Left hindlimb (tissue), 1 donor: ENCODE results near the gene MC1R.

ENCODE experiments used
- DNase-seq: peaks from one replicate; pipeline ENCODE4 v3.0.0-alpha.2; 2018

Gene MC1R

GRCh38 chr16:89897204-89897603 lies 21.5 kb upstream of the MC1R start:
- DNase-seq, result no peak

GRCh38 chr16:89898201-89898967 lies 20.3 kb upstream of the MC1R start:
- DNase-seq, result no peak

DNA sequence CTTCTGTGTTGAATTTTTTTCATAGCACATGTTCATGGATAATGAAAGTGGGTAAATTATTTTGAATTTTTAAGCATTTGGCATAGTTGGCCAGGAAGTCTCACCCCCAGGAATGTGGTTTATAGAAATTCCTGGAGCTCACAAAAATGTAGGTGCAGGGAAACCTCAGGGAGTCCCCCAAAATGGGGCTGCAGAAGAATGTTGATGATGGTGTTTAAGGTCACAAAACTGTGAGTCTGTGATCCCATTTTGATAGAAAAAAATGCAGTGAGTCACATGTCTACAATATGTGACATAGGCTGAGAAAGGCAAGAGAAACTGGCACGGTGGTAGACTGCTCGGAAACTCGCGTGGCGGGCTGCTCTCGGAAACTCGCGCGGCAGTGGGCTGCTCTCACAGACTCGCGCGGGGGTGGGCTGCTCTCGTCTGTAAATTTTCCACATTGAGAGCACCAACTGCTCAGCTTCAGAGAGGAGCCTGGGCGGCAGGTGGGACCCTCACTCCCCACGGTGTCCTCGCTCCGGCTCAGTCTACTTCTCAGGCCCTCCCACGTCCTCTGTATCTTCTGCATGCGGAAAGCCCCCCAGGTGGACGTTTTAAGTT lies 18.7 kb upstream of the MC1R start:
- no peak for DNase-seq

- no peak for DNase-seq
Observed at GRCh38 chr16:89900885-89901284, 17.8 kb upstream of the MC1R start.

- DNase-seq, result no peak
Observed at GRCh38 chr16:89902980-89903379, 15.7 kb upstream of the MC1R start.

- DNase-seq, result no peak
Observed at GRCh38 chr16:89903908-89904515, 14.7 kb upstream of the MC1R start.

DNA sequence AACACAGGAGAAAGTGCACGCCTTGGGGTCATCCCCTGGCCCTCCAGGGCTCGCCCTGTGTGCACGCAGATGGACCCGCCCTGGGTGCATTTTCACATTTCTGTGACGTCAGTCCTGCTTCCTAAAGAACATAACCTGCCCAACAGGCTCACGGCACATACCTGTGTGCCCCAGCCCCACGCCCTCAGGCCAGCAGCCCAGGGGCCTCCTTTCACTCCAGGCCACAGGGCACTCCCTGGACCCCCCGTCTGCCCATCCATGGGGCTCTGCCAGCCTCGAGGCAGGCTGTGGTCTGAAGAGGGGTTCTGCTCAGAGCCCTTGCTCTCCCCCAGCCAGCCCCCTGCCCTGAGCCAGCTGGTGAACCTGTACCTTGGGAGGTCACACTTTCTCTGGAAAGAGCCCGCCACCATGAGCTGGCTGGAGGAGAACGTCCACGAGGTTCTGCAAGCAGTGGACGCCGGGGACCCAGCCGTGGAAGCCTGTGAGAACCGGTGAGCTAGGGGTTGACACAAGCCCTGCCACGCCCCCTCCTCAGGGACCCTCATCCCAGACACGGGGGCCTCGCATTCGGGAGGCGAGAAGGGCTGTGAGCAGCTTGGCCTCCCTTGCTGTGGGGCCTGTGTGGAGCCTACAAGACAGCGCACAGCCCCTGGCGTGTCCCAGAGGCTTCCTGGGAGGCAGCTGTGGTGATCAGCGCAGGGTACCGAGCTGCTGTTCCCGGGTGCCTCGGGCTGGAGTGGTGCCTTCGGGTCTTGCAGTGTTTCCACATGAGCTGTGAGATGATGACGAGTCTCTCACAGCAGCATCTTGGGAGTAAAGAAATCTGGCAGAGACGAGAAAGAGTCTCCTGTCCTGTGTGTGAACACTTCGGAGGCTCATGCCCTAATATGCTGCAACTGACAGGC lies 13.8 kb upstream of the MC1R start:
- DNase-seq, result no peak

DNA sequence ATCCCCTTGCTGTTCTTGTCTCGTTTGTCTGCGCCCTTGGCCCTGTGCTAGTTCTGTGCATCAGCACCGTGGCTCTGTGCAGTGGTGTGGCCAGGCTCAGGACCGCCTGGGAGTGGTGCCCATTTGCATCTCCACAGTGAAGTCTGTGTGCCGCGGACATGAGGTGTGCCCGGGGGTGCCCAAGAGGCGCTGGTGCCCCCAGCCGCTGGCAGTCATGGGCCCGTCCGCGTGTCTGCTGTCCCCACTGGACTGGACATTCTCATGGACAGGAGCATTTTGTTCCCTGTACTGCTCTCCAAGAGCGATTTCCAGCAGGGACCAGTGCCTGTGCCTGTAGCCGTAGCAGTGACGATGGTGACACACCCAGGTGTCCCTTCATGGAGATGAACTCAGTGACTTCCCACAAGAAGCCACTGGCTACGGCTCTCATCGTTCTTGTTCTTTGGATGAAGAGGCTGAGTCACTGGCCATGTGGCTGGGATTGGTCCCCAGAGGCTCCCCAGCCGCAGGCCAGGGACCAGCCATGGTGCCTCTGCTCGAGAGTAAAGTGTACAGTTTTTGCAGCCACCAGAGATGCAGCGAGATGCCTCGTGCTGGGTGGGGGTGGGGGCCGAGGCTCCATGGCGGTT lies 13.0 kb upstream of the MC1R start:
- DNase-seq, result no peak

DNA sequence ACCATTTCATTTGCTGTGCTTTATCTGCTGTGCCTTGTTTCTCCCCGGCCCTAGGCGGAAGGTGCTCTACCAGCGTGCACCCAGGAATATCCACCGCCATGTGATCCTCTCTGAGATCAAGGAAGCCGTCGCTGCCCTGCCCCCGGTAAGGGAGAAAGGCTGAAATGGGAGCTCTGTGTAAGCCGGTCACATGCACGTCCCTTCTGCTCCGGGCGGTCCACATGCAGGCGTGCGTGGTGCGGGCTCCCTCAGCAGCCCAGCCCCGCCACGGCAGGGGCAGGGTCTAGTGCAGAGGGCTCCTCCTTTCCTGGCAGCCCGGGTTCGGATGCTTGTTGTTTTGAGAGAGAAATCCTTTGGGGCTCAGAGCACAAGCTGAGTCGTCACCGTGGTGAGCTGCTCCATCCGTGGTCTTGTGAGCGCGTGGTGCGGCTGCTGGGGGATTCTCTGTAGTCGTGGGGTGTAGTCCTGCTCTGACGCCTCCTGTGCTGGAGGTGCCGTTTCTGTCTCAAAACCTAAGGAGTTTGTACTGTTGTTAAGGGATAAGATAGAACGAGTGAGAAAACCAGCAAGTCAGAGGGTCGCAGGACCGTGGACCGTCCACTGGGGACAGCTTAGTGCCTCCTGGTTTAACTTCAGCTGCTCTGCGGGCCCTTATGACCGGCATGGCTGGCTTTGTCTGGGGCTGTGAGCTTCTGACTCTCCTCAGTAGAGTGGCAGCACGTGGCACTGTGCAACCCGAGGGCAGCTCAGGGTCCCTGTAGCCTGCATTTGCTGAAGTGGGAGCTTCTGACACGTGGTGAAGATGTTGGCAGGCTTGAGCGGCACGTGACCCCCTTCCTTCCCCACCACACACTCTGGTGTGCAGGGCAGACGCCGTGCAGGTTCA lies 12.3 kb upstream of the MC1R start:
- no peak for DNase-seq

GRCh38 chr16:89907055-89907814 lies 11.4 kb upstream of the MC1R start:
- no peak for DNase-seq

DNA sequence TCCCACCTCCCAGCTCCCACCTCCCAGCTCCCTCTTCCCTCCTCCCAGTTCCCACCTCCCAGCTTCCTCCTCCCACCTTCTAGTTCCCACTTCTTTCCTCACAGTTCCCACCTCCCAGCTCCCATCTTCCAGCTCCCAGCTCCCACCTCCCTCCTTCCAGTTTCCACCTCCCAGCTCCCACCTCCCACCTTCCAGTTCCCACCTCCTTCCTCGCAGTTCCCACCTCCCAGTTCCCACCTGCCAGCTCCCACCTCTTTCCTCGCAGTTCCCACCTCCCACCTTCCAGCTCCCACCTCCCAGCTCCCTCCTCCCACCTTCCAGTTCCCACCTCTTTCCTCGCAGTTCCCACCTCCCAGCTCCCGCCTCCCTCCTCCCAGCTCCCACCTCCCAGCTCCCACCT lies 10.4 kb upstream of the MC1R start:
- no peak for DNase-seq

- DNase-seq, result no peak
Observed at GRCh38 chr16:89909777-89910716, 8.6 kb upstream of the MC1R start.

DNA sequence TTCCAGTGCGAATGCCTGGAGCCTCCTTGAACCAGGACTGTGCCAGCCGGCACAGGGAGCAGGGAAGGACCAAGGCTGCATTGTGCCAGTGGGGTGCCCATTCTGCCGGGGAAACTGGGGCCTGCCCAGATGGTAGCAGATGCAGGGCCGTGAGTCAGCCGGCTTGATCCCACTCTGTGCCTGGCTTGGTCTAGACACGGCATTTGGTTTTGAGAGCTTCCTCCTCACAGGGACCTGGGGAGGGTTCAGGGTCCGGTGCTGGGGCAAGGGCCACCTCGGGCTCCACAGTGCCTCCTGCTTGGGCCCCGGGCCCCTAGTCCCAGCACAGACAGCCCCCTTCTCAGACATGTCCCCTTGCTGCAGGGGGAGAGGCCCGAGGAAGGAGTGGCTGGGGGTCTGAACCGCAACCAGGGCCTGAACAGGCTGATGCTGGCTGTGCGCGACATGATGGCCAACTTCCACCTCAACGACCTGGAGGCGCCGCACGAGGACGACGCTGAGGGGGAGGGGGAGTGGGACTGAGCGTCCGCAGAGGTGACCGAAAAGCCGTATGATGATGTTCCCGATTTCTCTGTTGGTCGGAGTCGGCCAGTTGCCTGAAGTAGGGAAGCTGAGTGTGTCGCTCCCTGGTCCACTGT lies 7.8 kb upstream of the MC1R start:
- no peak for DNase-seq

DNA sequence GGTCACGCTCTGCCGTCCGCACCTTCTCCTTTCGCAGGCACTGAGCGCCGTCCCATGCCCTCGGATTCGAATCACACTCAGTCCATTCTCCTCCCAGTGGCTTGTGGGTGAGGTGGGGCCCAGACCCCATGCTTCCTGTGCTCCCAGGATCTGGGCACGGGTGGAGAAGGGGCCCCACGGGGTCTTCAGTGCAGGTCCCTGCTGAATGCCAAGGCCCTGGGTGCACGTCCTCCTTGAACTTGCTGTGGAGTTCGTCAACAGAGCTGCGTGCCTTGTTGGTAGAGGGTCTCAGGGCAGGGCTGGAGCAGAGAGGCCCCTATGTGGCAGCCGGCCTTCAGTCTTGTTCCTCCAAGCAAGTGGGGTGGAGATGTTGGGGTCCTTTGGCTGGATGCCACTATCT lies 7.3 kb upstream of the MC1R start:
- DNase-seq, result no peak

DNA sequence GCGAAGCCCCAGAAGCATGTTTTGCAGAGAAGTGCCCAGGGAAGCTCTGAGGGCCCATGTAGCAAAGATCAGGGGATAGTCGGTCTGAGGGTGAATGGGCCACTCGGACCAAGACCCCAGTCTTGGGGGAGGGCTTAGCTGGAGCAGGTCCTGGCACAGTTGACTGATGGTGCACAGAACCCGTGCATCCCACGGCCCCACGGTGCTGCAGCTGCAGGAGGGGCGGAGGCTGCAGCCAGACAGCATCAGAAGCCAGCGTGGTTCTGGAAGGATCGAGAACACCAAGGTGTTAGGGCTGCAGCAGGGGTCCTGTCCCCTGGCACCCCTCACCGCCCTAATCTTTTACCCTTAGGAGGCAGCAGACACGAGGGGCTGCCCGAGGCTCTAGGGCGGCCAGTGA lies 6.5 kb upstream of the MC1R start:
- DNase-seq, result no peak

GRCh38 chr16:89912627-89913026 lies 6.0 kb upstream of the MC1R start:
- no peak for DNase-seq

DNA sequence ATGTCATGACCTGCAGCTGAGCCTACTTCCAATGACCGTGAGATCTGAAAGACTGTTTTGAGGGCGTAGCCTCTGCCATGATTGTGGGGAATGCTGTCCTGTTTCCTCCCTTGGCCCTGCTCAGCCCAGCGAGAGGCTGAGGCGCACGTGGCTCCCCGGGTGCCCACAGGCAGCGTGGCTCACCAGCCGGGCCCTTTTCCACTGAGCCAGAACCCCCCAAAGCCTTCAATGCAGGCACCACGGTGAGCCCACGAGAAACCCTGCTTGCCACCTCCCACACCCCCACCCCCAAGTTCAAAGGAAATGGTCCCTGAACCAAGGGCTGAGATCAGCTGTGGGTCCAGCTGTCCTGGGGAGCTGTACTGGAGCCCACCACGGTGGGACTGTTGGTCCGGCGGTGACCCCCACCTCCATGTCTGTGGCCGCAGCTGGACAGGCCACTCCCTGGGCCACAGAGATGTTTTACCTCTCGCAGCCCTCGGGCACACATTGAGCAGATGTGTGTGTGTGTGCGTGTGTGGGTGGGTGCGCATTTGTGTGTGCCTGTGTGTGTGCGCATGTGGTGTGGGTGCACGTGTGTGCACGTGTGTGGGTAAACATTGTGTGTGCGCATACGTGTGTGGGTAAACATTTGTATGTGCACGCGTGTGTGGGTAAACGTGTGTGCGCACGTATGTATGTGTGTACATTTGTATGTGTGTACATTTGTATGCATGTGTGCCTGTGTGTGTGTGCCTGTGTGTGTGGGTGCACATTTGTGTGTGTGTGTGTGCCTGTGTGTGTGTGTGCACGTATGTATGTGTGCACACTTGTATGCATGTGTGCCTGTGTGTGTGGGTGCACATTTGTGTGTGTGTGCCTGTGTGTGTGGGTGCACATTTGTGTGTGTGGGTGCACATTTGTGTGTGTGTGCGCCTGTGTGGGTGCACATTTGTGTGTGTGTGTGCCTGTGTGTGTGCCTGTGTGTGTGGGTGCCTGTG lies 5.0 kb upstream of the MC1R start:
- DNase-seq, result no peak
